HG03378 (cell line): Measurements from ENCODE around the gene NSD1.
"Not testable (repeated sequence)": the region's sequence is repeated elsewhere in the genome, so short reads cannot be mapped to it uniquely, and the experiment has no call there.

Source experiments
- ATAC-seq: cut with Tn5 transposase; IDR thresholded peaks from one replicate; pipeline ENCODE4 v1.9.1; 2021; ENCODE audit warnings: mild to moderate bottlenecking, moderate library complexity; ENCODE audit not compliant: unreplicated experiment

Gene NSD1

DNA sequence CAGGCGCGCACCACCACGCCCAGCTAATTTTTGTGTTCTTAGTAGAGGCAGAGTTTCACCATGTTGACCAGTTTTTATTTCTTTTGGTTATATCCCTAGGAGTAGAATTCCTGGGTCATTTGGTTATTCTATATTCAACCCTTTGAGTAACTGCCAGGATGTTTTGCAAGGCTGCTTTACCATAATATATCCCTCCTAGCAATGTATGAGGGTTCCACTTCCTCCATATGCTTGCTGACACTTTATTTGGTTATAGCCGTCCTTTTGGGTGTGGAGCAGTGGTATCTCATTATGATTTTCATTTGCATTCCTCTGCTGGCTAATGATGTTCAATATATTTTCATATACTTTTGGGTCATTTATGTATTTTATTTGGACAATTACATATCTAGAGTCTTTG lies 88.7 kb downstream of the NSD1 start:
- no peak for ATAC-seq

DNA sequence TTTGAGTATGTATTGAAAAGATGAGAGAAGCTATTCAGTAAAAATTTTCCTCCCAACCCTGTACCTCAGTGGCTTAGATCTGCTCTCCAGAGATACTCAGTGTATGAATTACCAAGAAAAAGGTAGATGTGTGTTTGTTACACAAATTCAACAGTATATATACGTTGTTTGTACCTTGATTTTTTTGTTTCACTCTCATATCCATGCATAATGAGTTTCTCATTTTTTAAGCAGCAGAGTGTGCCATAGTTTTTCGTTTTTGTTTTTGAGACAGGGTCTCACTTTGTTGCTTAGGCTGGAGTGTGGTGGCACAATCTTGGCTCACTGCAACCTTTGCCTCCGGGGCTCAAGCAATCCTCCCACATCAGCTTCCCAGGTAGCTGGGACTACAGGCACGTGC lies 92.2 kb downstream of the NSD1 start:
- ATAC-seq = no peak

GRCh38 chr5:177226860-177227259 lies 93.3 kb downstream of the NSD1 start:
- no peak for ATAC-seq

GRCh38 chr5:177228751-177229150 lies 95.2 kb downstream of the NSD1 start:
- no peak for ATAC-seq

DNA sequence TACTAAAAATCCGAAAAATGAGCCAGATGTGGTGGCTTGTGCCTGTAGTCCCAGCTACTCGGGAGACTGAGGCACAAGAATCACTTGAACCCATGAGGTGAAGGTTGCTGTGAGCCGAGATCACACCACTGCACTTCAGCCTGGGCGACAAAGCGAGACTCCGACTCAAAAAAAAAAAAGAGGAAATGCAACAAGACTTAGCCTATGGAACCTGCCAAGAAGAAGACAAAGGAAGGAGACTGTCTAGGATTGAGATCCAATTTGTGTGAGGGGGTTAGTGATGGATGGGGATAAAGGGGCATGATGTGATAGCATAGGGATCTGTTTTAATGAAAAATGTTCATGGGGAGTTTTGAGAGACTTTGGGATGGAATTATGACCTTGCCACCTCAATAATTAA lies 97.1 kb downstream of the NSD1 start:
- no peak for ATAC-seq

- ATAC-seq = no peak
Measured at GRCh38 chr5:177231479-177232250, 98.1 kb downstream of the NSD1 start.

GRCh38 chr5:177232358-177232757 lies 98.8 kb downstream of the NSD1 start:
- ATAC-seq = no peak

GRCh38 chr5:177232761-177233160 lies 99.2 kb downstream of the NSD1 start:
- no peak for ATAC-seq

- ATAC-seq = no peak
Measured at GRCh38 chr5:177233206-177233605, 99.6 kb downstream of the NSD1 start.

GRCh38 chr5:177233802-177234201 lies 100.2 kb downstream of the NSD1 start:
- ATAC-seq = no peak

GRCh38 chr5:177234841-177235240 lies 101.3 kb downstream of the NSD1 start:
- ATAC-seq = no peak

DNA sequence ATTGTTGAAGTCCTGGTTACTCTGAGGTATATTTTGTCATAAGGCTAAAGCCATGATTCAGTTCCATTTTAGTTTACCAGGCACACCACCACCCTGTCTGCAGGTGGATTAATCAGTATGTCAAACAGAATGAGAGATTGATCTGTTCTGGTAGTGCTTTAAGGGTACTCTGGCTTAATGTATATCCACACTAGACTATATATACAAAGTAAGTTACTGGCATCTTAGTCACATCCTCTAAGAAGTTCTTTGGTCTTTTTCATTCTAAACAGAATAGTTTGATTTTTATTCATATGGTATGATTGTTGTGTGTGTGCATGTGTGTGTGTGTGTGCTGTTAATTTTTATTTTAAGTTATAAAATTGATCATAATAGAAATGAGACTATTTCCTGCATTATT lies 108.2 kb downstream of the NSD1 start:
- no peak for ATAC-seq

- ATAC-seq = no peak
Measured at GRCh38 chr5:177242304-177242703, 108.7 kb downstream of the NSD1 start.

DNA sequence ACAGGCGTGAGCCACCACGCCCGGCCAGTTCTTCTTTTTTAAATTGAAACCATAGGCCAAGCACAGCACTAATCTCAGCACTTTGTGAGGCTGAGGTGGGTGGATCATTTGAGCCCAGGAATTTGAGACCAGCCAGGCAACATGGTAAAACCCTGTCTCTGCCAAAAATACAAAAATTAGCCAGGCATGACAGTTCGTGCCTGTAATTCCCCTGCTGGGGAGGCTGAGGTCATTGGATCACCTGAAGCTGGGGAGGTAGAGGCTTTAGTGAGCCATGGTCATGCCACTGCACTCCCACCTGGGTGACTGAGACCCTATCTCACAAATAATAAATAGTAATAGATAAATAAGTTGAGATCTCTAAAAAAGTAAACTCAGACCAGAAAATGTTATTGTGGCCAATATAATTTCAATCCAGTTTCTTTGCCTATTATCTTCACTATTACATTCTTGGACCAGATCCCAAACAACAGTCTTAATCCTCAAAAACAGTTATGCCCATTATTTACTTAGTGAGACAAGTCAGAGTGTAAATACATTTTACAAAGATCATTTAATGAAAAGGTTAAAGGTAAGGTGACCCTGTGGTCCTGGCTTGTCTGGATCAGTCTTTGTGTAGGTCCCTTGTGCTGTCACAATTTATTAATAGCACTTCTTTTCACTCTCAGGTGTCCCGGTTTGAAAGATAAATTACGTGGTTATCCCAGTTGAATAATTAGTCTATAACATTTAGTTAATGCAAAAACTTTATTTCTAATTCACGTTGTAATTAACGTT lies 116.4 kb downstream of the NSD1 start:
- no peak for ATAC-seq

DNA sequence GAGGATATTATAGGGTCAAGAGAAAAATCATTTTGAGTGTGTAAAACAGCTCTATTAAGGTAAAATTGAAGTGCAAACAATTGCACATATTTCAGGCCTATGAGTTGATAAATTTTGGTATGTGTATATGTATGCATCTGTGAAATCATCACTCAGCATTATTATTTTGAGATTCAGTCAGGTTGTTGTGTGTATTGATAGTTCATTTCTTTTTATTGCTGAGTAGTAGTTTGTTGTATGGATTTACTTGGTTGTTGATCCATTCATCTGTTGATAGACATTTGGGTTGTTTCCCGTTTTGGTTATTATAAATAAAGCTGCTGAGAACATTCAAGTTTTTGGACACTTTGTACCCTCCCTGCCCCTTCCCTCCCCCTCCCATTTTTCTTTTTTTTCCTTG lies 119.7 kb downstream of the NSD1 start:
- no peak for ATAC-seq

DNA sequence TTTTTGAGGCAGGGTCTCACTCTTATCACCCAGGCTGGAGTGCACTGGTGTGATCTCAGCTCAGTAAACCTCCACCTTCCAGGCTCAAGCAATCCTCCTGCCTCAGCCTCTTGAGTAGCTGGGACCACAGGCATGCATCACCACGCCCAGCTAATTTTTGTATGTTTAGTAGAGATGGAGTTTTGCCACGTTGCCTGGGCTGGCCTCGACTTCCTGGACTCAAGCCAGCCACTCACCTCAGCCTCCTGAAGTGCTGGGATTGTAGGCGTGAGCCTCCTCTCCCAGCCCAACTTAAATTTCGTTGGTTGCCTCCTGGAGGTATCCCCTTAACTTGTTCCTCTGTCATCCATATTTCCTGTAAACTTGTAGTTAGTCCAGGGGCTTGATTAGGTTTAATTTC lies 122.7 kb downstream of the NSD1 start:
- ATAC-seq = no peak

DNA sequence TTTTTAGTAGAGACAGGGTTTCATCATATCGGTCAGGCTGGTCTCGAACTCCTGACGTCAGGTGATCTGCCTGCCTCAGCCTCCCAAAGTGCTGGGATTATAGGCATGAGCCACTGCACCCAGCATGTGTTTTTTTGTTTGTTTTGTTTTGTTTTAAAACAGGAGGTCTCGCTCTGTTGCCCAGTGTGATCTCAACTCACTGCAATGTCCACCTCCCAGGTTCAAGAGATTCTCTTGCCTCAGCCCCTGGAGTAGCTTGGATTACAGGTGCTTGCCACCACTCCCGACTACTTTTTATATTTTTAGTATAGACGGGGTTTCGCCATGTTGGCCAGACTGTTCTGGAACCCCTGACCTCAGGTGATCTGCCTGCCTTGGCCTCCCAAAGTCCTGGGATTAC lies 125.1 kb downstream of the NSD1 start:
- ATAC-seq = not testable (repeated sequence)

DNA sequence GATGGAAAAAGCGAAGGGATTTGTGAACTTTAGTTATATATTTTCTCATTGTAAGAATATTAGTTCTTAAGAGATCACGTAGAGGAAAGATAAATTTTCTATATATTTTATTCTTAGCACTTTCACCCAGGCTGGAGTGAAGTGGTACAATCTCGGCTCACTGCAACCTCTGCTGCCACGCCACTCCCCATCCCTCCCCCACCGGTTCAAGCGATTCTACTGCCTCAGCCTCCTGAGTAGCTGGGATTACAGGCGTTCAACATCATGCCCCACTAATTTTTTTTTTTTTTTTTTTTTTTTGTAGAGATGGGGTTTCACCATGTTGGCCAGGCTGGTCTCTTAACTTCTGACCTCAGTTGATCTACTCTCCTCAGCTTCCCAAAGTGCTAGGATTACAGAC lies 127.4 kb downstream of the NSD1 start:
- ATAC-seq = no peak

DNA sequence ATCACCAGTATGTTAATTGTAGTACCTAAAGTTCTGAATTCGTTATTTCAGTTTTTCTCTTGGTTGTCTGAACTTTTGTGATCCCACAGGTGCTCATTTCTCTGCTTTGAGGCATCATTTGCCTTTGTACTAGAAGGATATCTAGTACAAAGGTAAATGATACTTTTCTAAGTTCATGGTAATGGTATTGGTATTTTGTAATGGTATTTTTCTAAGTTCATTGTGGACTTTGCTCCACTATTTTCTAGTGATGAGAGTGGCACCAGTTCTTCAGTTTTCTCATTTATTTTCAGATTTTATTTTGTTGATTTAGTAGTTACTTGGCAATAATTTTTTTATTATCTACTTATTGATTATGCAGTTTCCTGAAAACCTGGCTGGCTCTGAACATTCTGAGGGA lies 127.9 kb downstream of the NSD1 start:
- ATAC-seq = no peak

- no peak for ATAC-seq
Measured at GRCh38 chr5:177264178-177264577, 130.6 kb downstream of the NSD1 start.

GRCh38 chr5:177265395-177265794 lies 131.8 kb downstream of the NSD1 start:
- ATAC-seq = no peak

GRCh38 chr5:177269232-177269895 lies 135.8 kb downstream of the NSD1 start:
- ATAC-seq = no peak
